A549 (cell line): Measurements from ENCODE around the gene GRK5. TPM values are rescaled to one million over a fixed set of nuclear protein-coding genes. Genes with fewer than 3 reads are reported as not detected.

Source experiments
- ATAC-seq, 2 experiments: fragments of 200-7000 bp in 1 of 2; fragments of >200 bp in 1 of 2; cut with Nextera tagmentation in 1 of 2; cut with Tn5 transposase in 1 of 2; 3 replicates each; pipeline versions ENCODE4 v1.8.0 to v1.9.1; 2018 to 2020; ENCODE audit warnings: mild to moderate bottlenecking in 1 of 2, moderate library complexity in 1 of 2
- CTCF ChIA-PET: fragments of 300-600 bp; sonication (Branson Sonifier 250); formaldehyde crosslinking; extraction: SDS; loops from one replicate; lab custom pipeline; 2021; ENCODE audit warnings: antibody characterized with exemption, inconsistent platforms; lab: Yijun Ruan, JAX
- POLR2A ChIA-PET: fragments of 350-600 bp; formaldehyde crosslinking; extraction: SDS; loops from one replicate; lab custom pipeline; 2021; ENCODE audit warnings: antibody characterized with exemption, inconsistent platforms; lab: Yijun Ruan, JAX
- DNase-seq, 2 experiments: peaks; one replicate each; pipeline versions ENCODE4 v3.0.0 to v3.0.0-alpha.2; 2011 to 2016; ENCODE audit warnings: low read depth in 1 of 2, low spot score in 1 of 2
- FAIRE-seq: peaks from 2 replicates; lab custom pipeline; 2011; peaks lifted over from hg19 to GRCh38; lab: Jason Lieb, UNC
- H3K27ac ChIP-seq, 2 experiments: fragments of >200 bp; sonication (Bioruptor Twin); formaldehyde crosslinking; 3 replicates each; pipeline ENCODE4 v1.5.1; 2016 to 2017
- H3K4me1 ChIP-seq: fragments of >200 bp; sonication (Bioruptor Twin); formaldehyde crosslinking; 3 replicates; pipeline ENCODE4 v1.6.1; 2016
- H3K4me2 ChIP-seq: fragments of >200 bp; sonication (Bioruptor Twin); formaldehyde crosslinking; 3 replicates; pipeline ENCODE4 v1.6.1; 2016
- H3K4me3 ChIP-seq: fragments of >200 bp; sonication (Bioruptor Twin); formaldehyde crosslinking; 3 replicates; pipeline ENCODE4 v1.5.1; 2016
- H3K9me3 ChIP-seq: fragments of >200 bp; sonication (Bioruptor Twin); formaldehyde crosslinking; 3 replicates; pipeline ENCODE4 v1.6.1; 2016
- BHLHE40 ChIP-seq: IDR thresholded peaks from 2 replicates; pipeline ENCODE4 v1.6.1; 2012; ENCODE audit warnings: low read depth, low read length, inconsistent platforms
- CHD2 ChIP-seq: fragments of 150-350 bp; IDR thresholded peaks from 2 replicates; pipeline ENCODE4 v1.6.1; 2014; ENCODE audit warnings: low read length; ENCODE audit not compliant: partially characterized antibody
- EHF ChIP-seq: fragments of 250-450 bp; sonication (Bioruptor Pico); IDR thresholded peaks from 2 replicates; pipeline ENCODE4 v1.5.0; 2020; ENCODE audit warnings: mild to moderate bottlenecking
- EHMT2 ChIP-seq: fragments of 200-600 bp; sonication (generic); IDR thresholded peaks from 2 replicates; pipeline ENCODE4 v1.6.1; 2016; ENCODE audit warnings: antibody characterized with exemption, low read depth, mild to moderate bottlenecking, moderate library complexity
- ESRRA ChIP-seq: fragments of 150-350 bp; IDR thresholded peaks from 2 replicates; pipeline ENCODE4 v1.6.1; 2014; ENCODE audit warnings: mild to moderate bottlenecking, low read length, borderline replicate concordance
- HDAC2 ChIP-seq: fragments of 200-600 bp; sonication (generic); IDR thresholded peaks from 2 replicates; pipeline ENCODE4 v1.6.1; 2016
- HOXB5 ChIP-seq: fragments of 250-450 bp; sonication (Bioruptor Pico); IDR thresholded peaks from 2 replicates; pipeline ENCODE4 v1.5.0; 2020; ENCODE audit warnings: mild to moderate bottlenecking, moderate library complexity
- MAFK ChIP-seq: fragments of 450-650 bp; IDR thresholded peaks from 2 replicates; pipeline ENCODE4 v1.6.1; 2014; ENCODE audit not compliant: partially characterized antibody
- NFE2L2 ChIP-seq: fragments of 150-350 bp; conservative IDR thresholded peaks from 2 replicates; pipeline ENCODE4 v1.6.1; 2014; ENCODE audit warnings: low read length
- PHF8 ChIP-seq: fragments of 200-600 bp; sonication (generic); IDR thresholded peaks from 2 replicates; pipeline ENCODE4 v1.6.1; 2016; ENCODE audit warnings: low read depth, mild to moderate bottlenecking, antibody characterized with exemption, moderate library complexity, borderline replicate concordance
- POLR2AphosphoS2 ChIP-seq: conservative IDR thresholded peaks from 2 replicates; pipeline ENCODE4 v1.6.1; 2012; ENCODE audit warnings: low read length, improper control_type of control experiment, inconsistent platforms
- RAD21 ChIP-seq, 2 experiments: fragments of >200 bp in 1 of 2; sonication (Bioruptor Twin) in 1 of 2; formaldehyde crosslinking in 1 of 2; IDR thresholded peaks in 1 of 2; conservative IDR thresholded peaks in 1 of 2; 2 replicates in 1 of 2; 3 replicates in 1 of 2; pipeline ENCODE4 v1.6.1; 2012 to 2018; ENCODE audit warnings: inconsistent platforms in 1 of 2
- RARB ChIP-seq: fragments of 250-450 bp; sonication (Bioruptor Pico); IDR thresholded peaks from 2 replicates; pipeline ENCODE4 v1.8.0; 2021; ENCODE audit warnings: mild to moderate bottlenecking, moderate library complexity
- RCOR1 ChIP-seq: fragments of 150-350 bp; IDR thresholded peaks from 2 replicates; pipeline ENCODE4 v1.6.1; 2014; ENCODE audit warnings: antibody characterized with exemption, low read length, low read depth
- RFX5 ChIP-seq: fragments of 450-650 bp; IDR thresholded peaks from 2 replicates; pipeline ENCODE4 v1.7.1; 2014; ENCODE audit warnings: antibody characterized with exemption, mild to moderate bottlenecking, moderate library complexity
- RNF2 ChIP-seq: fragments of 200-600 bp; sonication (generic); IDR thresholded peaks from 2 replicates; pipeline ENCODE4 v1.6.1; 2016; ENCODE audit warnings: low read depth, mild to moderate bottlenecking, antibody characterized with exemption, moderate library complexity, borderline replicate concordance
- SREBF2 ChIP-seq: fragments of 450-650 bp; IDR thresholded peaks from 2 replicates; pipeline ENCODE4 v1.6.1; 2014; ENCODE audit warnings: mild to moderate bottlenecking, moderate library complexity
- ZC3H11A ChIP-seq: fragments of 450-650 bp; IDR thresholded peaks from 2 replicates; pipeline ENCODE4 v1.6.1; 2014; ENCODE audit warnings: antibody characterized with exemption, mild to moderate bottlenecking
- WGBS: methylation state at CpG from one replicate; pipeline ENCODE4 v1.1.6; 2017; ENCODE audit errors: missing lambda C conversion rate; 5-methylcytosine and 5-hydroxymethylcytosine counted together
- polyA plus RNA-seq, 4 experiments: library from polyadenylated mRNA; depleted of rRNA in 3 of 4; stranded (reverse); fragments of >200 nt; fragmentation: RNase III in 1 of 4; extraction: RNeasy Plus Mini Kit Qiagen cat#74134 plus additional on column Dnase treatment in 1 of 4; gene quantifications; 2 replicates in 3 of 4; 3 replicates in 1 of 4; pipeline ENCODE4 v1.2.3, GENCODE V29; 2011 to 2017
- TF ChIP-seq, protein P1 (sequence below): fragments of 250-450 bp; sonication (Bioruptor Pico); IDR thresholded peaks from 2 replicates; pipeline ENCODE4 v1.5.0; 2021; ENCODE audit warnings: mild to moderate bottlenecking, moderate library complexity, borderline replicate concordance
- TF ChIP-seq, protein P2 (sequence below): fragments of >200 bp; sonication (Bioruptor Twin); formaldehyde crosslinking; IDR thresholded peaks from 2 replicates; pipeline ENCODE4 v1.6.1; 2016
- TF ChIP-seq, protein P3 (sequence below): fragments of >200 bp; sonication (Bioruptor Twin); formaldehyde crosslinking; IDR thresholded peaks from 3 replicates; pipeline ENCODE4 v1.6.1; 2016
- TF ChIP-seq, protein P4 (sequence below): IDR thresholded peaks from 2 replicates; pipeline ENCODE4 v1.6.1; 2012; ENCODE audit warnings: low read depth, borderline replicate concordance

Gene GRK5
- polyA plus RNA-seq, 2 of the 4 experiments (the other 2 are of a cell fraction), result 5.0 to 7.9 TPM

DNA sequence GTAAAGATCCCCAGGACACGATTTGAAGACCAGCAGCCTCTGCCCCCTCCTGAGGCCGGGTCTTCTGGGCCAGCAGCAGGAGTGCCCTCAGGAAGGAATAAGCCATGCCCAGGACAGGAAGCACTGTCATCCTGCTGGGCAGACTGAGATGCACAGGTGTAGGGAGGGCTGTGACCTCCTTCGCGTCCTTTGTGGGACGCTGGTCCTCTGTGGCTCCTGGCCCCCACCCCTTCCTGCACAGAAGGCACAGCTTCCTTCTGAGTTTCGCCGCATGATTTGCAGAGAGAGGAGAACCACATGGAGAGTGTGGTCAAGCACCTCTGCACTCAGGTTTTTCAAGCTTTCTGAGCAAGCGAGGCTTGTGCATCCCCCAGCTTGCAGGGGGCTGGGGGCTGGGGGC is 222.4 kb downstream of the GRK5 start:
- TF ChIP-seq, protein P1, sequence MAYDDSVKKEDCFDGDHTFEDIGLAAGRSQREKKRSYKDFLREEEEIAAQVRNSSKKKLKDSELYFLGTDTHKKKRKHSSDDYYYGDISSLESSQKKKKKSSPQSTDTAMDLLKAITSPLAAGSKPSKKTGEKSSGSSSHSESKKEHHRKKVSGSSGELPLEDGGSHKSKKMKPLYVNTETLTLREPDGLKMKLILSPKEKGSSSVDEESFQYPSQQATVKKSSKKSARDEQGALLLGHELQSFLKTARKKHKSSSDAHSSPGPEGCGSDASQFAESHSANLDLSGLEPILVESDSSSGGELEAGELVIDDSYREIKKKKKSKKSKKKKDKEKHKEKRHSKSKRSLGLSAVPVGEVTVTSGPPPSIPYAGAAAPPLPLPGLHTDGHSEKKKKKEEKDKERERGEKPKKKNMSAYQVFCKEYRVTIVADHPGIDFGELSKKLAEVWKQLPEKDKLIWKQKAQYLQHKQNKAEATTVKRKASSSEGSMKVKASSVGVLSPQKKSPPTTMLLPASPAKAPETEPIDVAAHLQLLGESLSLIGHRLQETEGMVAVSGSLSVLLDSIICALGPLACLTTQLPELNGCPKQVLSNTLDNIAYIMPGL (CRISPR knock-in tag), result no peak
- TF ChIP-seq, protein P2, sequence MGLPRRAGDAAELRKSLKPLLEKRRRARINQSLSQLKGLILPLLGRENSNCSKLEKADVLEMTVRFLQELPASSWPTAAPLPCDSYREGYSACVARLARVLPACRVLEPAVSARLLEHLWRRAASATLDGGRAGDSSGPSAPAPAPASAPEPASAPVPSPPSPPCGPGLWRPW, result no peak
- TF ChIP-seq RNF2 (no peak), BHLHE40 (no peak), POLR2AphosphoS2 (no peak), HDAC2 (no peak), RARB (CRISPR knock-in tag) (no peak), SREBF2 (no peak), ZC3H11A (no peak), EHF (CRISPR knock-in tag) (no peak), RCOR1 (no peak), ESRRA (no peak), EHMT2 (no peak), CHD2 (no peak), NFE2L2 (no peak), RFX5 (no peak), RAD21 (conservative IDR thresholded peaks at IDR 0.05 in 1 of 2, IDR thresholded peaks at IDR 0.05 in 1 of 2) (no peak)
- TF ChIP-seq, protein P3, sequence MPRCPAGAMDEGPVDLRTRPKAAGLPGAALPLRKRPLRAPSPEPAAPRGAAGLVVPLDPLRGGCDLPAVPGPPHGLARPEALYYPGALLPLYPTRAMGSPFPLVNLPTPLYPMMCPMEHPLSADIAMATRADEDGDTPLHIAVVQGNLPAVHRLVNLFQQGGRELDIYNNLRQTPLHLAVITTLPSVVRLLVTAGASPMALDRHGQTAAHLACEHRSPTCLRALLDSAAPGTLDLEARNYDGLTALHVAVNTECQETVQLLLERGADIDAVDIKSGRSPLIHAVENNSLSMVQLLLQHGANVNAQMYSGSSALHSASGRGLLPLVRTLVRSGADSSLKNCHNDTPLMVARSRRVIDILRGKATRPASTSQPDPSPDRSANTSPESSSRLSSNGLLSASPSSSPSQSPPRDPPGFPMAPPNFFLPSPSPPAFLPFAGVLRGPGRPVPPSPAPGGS, result no peak
- Histone ChIP-seq H3K4me3 (no peak overlapping the region), H3K9me3 (peaks cover 3% of the 10 kb centered on the region; the same call in 1 of the 3 replicates), H3K27ac (no peak overlapping the region), H3K4me1 (no peaks in the 10 kb centered on the region), H3K4me2 (no peak overlapping the region)
- FAIRE-seq (no peak), ATAC-seq (no peak), DNase-seq (no peak)
- ChIA-PET CTCF (interaction anchor here (0.7 to 4.9 kb wide), 8 partner anchors 10 to 231 kb away, joined by 3 to 26 read pairs (median 9); partner anchors contain the start of gene GRK5), POLR2A (no interaction called here)
- WGBS, result 76% methylated on average over 7 of the region's 8 CpGs

DNA sequence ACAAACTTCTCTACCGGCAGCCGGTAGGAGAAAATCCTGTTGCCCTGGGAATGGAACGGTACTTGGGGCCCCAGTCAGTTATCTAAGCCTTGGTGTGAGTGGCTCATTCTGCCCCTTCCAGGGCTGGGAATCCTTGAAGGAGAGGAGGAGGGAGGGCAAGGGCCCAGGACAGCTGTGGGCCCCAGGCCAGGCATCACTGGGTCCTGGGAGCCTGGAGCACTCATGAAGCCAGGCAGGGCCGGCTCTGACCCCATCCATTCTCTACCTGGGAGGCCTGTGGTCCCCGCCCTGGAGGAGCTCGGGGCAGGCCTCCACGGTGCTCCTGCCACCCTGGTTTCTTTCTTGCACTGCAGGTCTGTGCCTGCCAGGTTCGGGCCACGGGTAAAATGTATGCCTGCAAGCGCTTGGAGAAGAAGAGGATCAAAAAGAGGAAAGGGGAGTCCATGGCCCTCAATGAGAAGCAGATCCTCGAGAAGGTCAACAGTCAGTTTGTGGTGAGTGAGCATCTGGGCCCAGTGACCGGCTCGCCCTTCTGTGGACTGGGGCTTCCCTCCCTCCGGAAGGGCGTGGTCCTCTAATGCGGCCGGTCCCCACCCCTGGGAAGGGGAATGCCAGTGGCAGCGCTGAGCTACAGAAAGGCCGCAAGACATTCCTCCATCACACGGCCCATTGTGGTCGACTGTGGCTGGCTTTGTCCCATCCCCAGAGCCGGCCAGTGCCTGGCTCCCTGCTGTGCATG is 223.8 kb downstream of the GRK5 start:
- Histone ChIP-seq H3K9me3 (peaks cover 3% of the 10 kb centered on the region; the same call in 1 of the 3 replicates), H3K4me2 (no peak overlapping the region), H3K4me3 (no peak overlapping the region), H3K27ac (no peak overlapping the region), H3K4me1 (no peaks in the 10 kb centered on the region)
- ChIA-PET POLR2A (no interaction called here), CTCF (interaction anchor here (0.8 to 4.9 kb wide), 10 partner anchors 9 to 373 kb away, joined by 3 to 26 read pairs (median 8); partner anchors contain the start of gene GRK5)
- ATAC-seq (no peak), DNase-seq (no peak), FAIRE-seq (no peak)
- TF ChIP-seq, protein P4, sequence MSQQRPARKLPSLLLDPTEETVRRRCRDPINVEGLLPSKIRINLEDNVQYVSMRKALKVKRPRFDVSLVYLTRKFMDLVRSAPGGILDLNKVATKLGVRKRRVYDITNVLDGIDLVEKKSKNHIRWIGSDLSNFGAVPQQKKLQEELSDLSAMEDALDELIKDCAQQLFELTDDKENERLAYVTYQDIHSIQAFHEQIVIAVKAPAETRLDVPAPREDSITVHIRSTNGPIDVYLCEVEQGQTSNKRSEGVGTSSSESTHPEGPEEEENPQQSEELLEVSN, result no peak
- no peak for TF ChIP-seq HDAC2
- TF ChIP-seq PHF8, result no peak
- TF ChIP-seq HOXB5 (CRISPR knock-in tag), result no peak
- TF ChIP-seq RNF2, result no peak
- TF ChIP-seq RFX5, result no peak
- TF ChIP-seq MAFK, result no peak
- TF ChIP-seq, protein P1 (CRISPR knock-in tag), result no peak
- 87% methylated on average over 21 of the region's 22 CpGs for WGBS
